Hepatocyte (in vitro differentiated cells): ENCODE measurements around the gene INF2.

ENCODE experiments used
- CTCF ChIP-seq: fragments of 200-600 bp; sonication (generic); IDR thresholded peaks from 2 replicates; pipeline ENCODE4 v1.5.1; 2016; ENCODE audit warnings: antibody characterized with exemption, mild to moderate bottlenecking; ENCODE audit not compliant: poor library complexity
- EZH2 ChIP-seq: fragments of 200-600 bp; sonication (generic); IDR thresholded peaks from 2 replicates; pipeline ENCODE4 v1.6.1; 2016; ENCODE audit warnings: antibody characterized with exemption, mild to moderate bottlenecking, borderline replicate concordance
- EZH2phosphoT487 ChIP-seq: fragments of 200-600 bp; sonication (generic); IDR thresholded peaks from one replicate; pipeline ENCODE4 v1.6.1; 2018; ENCODE audit warnings: antibody characterized with exemption, mild to moderate bottlenecking, low read depth, moderate library complexity; ENCODE audit not compliant: unreplicated experiment, severe bottlenecking

- TF ChIP-seq CTCF (no peak), EZH2 (no peak), EZH2phosphoT487 (no peak)
These were observed 28.2 kb downstream of the INF2 start for GRCh38 chr14:104717646-104718045.
